Karpas-422 (cell line): ENCODE data around the gene WBP1L. TPM values are rescaled to one million over a fixed set of nuclear protein-coding genes. Genes with fewer than 3 reads are reported as not detected.
"Not testable (repeated sequence)": the region's sequence is repeated elsewhere in the genome, so short reads cannot be mapped to it uniquely, and the experiment has no call there.

Experiments used
- DNase-seq: peaks from one replicate; pipeline ENCODE4 v3.0.0-alpha.2; 2015
- H2AFZ ChIP-seq: fragments of 200-600 bp; sonication (generic); 2 replicates; pipeline ENCODE4 v1.6.1; 2014; ENCODE audit warnings: antibody characterized with exemption, low read length, mixed read lengths
- H3K27ac ChIP-seq: fragments of 200-600 bp; sonication (generic); 2 replicates; pipeline ENCODE4 v1.5.1; 2014; ENCODE audit warnings: mild to moderate bottlenecking, low read length, moderate library complexity
- H3K27me3 ChIP-seq: fragments of 200-600 bp; sonication (generic); 2 replicates; pipeline ENCODE4 v1.6.1; 2014; ENCODE audit warnings: low read length, mixed read lengths
- H3K36me3 ChIP-seq: fragments of 200-600 bp; sonication (generic); 2 replicates; pipeline ENCODE4 v1.6.1; 2014; ENCODE audit warnings: low read length, mixed read lengths; ENCODE audit not compliant: insufficient read depth
- H3K4me1 ChIP-seq: fragments of 200-600 bp; sonication (generic); 2 replicates; pipeline ENCODE4 v1.6.1; 2014; ENCODE audit warnings: mild to moderate bottlenecking, low read length, mixed read lengths
- H3K4me2 ChIP-seq: fragments of 200-600 bp; sonication (generic); 2 replicates; pipeline ENCODE4 v1.6.1; 2014; ENCODE audit warnings: low read length, low read depth, mild to moderate bottlenecking; ENCODE audit not compliant: poor library complexity, severe bottlenecking
- H3K4me3 ChIP-seq: fragments of 200-600 bp; sonication (generic); 2 replicates; pipeline ENCODE4 v1.5.1; 2014; ENCODE audit warnings: mild to moderate bottlenecking, antibody characterized with exemption, low read length, mixed read lengths
- H3K79me2 ChIP-seq: fragments of 200-600 bp; sonication (generic); 2 replicates; pipeline ENCODE4 v1.6.1; 2014; ENCODE audit warnings: mild to moderate bottlenecking, low read length, mixed read lengths
- H3K9ac ChIP-seq: fragments of 200-600 bp; sonication (generic); 2 replicates; pipeline ENCODE4 v1.6.0; 2014; ENCODE audit warnings: low read length
- H3K9me2 ChIP-seq: fragments of 200-600 bp; sonication (generic), shearing (Covaris generic); replicated peaks from 2 replicates; pipeline ENCODE4 v1.6.0; 2014; ENCODE audit warnings: mild to moderate bottlenecking, low read length, moderate library complexity; ENCODE audit not compliant: insufficient read depth
- H3K9me3 ChIP-seq: fragments of 300-700, 200-600 bp; sonication (generic); 2 replicates; pipeline ENCODE4 v1.6.1; 2014; ENCODE audit warnings: low read length, mixed read lengths
- H4K20me1 ChIP-seq: fragments of 200-600 bp; sonication (generic); 2 replicates; pipeline ENCODE4 v1.6.1; 2014; ENCODE audit warnings: mild to moderate bottlenecking, antibody characterized with exemption, low read length, low read depth; ENCODE audit not compliant: insufficient read depth
- total RNA-seq: library from RNA; depleted of rRNA; stranded (reverse); fragments of >200 nt; shearing (Covaris generic); gene quantifications from 2 replicates; pipeline ENCODE4 v1.2.3, GENCODE V29; 2014; ENCODE audit warnings: low replicate concordance

The WBP1L gene
- total RNA-seq, 1 experiment from 2014 or later = 34.8 TPM

DNA sequence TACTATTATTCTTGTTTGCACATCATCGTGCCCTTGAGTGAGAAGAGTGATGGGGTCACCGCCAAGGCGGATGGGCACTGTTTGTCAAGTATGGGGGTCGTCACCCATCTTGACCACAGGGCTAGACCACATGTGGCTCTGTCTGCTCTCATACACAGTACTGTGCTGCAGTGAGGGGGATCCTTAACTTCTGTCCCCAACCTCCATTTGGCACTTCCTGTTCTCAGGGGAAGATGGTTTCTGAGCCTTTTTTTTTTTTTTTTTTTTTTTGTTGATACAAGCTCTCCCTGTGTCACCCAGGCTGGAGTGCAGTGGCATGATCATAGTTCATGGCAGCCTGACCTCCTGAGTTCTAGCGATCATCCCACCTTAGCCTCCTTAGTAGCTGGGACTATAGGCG, 13.6 kb downstream of the WBP1L start:
- Histone ChIP-seq H3K27me3 (no peaks in the 10 kb centered on the region), H3K9me2 (no peaks in the 10 kb centered on the region), H2AFZ (no peak overlapping the region), H3K27ac (no peak overlapping the region), H4K20me1 (0 out of 2 replicates have a peak, but pooled peaks cover 5% of the 10 kb centered on the region), H3K4me2 (no peak overlapping the region), H3K79me2 (peaks cover 76% of the 10 kb centered on the region), H3K36me3 (0 out of 2 replicates have a peak, but pooled peaks cover 5% of the 10 kb centered on the region), H3K9ac (no peak overlapping the region), H3K4me1 (no peaks in the 10 kb centered on the region), H3K9me3 (no peaks in the 10 kb centered on the region), H3K4me3 (no peak overlapping the region)
- DNase-seq = no peak

DNA sequence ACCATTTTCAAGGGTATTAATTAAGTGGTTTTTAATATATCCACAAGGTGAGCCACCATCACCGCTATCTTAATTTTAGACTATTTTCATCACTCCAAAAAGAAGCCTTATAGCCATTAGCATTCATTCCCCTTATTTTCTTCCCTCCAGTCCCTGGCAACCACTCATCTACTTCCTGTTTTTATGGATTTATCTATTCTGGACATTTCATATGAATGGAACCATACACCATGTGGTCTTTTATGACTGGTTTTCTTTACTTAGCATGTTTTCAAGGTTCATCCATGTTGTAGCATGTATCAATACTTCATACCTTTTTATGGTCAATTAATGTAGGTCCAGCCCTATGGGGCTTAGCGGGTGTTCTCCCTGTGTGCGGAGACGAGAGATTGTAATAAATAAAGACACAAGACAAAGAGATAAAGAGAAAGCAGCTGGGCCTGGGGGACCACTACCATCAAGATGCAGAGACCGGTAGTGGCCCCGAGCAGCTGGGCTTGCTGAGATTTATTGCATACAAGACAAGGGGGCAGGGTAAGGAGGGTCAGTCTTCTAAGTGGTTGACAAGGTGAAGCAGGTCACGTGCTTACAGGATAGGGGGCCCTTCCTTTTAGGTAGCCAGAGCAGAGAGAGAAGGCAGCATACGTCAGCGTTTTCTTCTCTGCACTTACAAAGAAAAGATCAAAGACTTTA, 14.6 kb downstream of the WBP1L start:
- H3K4me1 ChIP-seq = no peaks in the 10 kb centered on the region
- no peak overlapping the region for H3K27ac ChIP-seq
- H3K9ac ChIP-seq = no peak overlapping the region
- no peak overlapping the region for H3K4me2 ChIP-seq
- no peaks in the 10 kb centered on the region for H3K9me3 ChIP-seq
- DNase-seq = no peak
- no peaks in the 10 kb centered on the region for H3K27me3 ChIP-seq
- H3K36me3 ChIP-seq = 0 out of 2 replicates have a peak, but pooled peaks cover 5% of the 10 kb centered on the region
- no peak overlapping the region for H2AFZ ChIP-seq
- H4K20me1 ChIP-seq = no peaks in the 10 kb centered on the region
- no peaks in the 10 kb centered on the region for H3K9me2 ChIP-seq
- peaks cover 75% of the 10 kb centered on the region for H3K79me2 ChIP-seq
- H3K4me3 ChIP-seq = no peak overlapping the region

DNA sequence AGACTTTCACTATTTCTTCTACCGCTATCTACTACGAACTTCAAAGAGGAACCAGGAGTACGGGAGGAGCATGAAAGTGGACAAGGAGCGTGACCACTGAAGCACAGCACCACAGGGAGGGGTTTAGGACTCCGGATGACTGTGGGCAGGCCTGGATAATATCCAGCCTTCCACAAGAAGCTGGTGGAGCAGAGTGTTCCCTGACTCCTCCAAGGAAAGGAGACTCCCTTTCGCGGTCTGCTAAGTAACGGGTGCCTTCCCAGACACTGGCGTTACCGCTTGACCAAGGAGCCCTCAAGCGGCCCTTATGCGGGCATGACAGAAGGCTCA, 15.2 kb downstream of the WBP1L start:
- not testable (repeated sequence) for H3K27ac ChIP-seq, H3K9me2 ChIP-seq, H3K27me3 ChIP-seq, H3K4me2 ChIP-seq, H3K4me1 ChIP-seq, H3K9me3 ChIP-seq, H3K4me3 ChIP-seq, H4K20me1 ChIP-seq, H3K36me3 ChIP-seq, DNase-seq, H2AFZ ChIP-seq, H3K9ac ChIP-seq
- peaks cover 74% of the 10 kb centered on the region for H3K79me2 ChIP-seq

DNA sequence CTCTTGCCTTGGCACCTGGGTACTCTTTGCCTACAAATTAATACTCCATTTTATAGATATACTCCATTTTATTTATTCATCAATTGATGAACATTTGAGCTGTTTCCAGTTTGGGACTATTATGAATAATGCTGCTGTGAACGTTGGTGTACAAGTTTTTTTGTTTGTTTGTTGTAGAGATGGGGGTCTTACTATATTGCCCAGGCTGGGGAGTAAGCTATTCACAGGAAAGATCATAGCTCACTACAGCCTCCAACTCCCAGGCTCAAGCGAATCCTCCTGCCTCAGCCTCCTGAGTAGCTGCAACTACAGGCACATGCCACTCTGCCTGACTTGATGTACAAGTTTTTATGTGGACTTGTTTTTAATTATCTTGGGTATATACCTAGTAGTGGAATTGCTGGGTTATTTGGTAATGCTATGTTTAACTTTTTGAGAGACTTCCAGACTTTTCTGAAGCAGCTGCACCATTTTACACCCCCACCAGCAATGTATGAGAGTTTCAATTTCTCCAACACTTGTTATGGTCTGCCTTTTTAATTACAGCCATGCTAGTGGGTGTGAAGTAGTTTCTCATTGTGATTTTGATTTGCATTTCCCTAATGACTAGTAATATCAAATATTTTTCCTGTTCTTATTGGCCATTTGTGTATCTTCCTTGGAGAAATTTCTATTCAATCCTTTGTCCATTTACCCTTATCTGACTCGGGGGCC, 15.9 kb downstream of the WBP1L start:
- Histone ChIP-seq H3K9me3 (no peaks in the 10 kb centered on the region), H4K20me1 (no peaks in the 10 kb centered on the region), H3K4me2 (no peak overlapping the region), H3K4me3 (no peak overlapping the region), H3K9ac (no peak overlapping the region), H2AFZ (no peak overlapping the region), H3K27me3 (no peaks in the 10 kb centered on the region), H3K4me1 (no peaks in the 10 kb centered on the region), H3K27ac (no peak overlapping the region), H3K9me2 (no peaks in the 10 kb centered on the region), H3K36me3 (0 out of 2 replicates have a peak, but pooled peaks cover 5% of the 10 kb centered on the region), H3K79me2 (peaks cover 74% of the 10 kb centered on the region)
- no peak for DNase-seq

DNA sequence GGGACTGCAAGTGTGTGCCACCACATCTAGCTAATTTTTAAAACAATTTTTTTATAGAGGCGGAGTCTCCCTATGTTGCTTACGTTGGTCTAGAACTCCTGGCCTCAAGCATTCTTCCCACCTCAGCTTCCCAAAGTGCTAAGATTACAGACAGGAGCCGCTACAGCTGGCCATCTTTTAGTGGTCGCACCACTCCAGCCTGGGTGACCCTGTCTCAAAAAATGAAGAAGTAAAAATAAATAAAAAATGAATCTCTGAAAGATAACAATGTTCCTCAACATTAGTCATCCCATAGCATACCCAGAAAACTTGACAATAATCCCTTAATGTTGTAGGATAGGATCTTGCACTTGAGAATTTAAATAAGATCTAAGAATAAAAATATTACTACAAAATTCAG, 18.2 kb downstream of the WBP1L start:
- Histone ChIP-seq H4K20me1 (no peaks in the 10 kb centered on the region), H3K27ac (no peak overlapping the region), H3K36me3 (0 out of 2 replicates have a peak, but pooled peaks cover 5% of the 10 kb centered on the region), H3K4me2 (no peak overlapping the region), H3K9me3 (no peaks in the 10 kb centered on the region), H3K9me2 (no peaks in the 10 kb centered on the region), H3K27me3 (no peaks in the 10 kb centered on the region), H3K9ac (no peak overlapping the region), H3K4me1 (no peaks in the 10 kb centered on the region), H3K79me2 (peaks cover 74% of the 10 kb centered on the region), H2AFZ (no peak overlapping the region), H3K4me3 (no peak overlapping the region)
- no peak for DNase-seq

DNA sequence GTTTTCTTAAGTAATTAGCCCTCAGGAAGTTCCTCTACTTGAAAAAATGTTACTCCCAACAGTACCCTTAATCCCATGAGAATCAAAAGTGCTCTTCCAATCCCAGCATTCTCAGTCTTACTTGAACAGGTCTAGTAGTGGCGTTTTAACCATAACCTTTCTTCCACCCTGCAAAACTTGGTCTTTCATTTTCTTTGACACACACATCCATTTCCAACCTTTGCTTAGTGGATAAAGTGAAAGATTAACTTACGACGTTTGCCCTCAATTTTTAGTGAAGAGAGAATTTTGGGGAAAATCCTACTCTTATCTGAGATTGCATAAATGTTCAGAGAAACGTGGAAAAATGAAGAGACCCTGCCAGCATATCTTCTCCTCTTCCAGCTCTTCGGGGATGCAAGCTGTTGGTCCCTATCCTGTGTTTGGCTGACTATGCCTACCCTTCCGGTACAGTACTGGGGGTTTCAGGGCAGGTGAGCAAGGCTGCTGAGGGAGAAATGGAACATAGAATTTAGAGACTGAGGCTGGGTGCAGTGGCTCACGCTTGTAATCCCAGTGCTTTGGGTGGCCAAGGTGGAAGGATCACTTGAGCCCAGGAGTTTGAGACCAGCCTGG, 18.8 kb downstream of the WBP1L start:
- H3K9ac ChIP-seq = no peak overlapping the region
- H3K36me3 ChIP-seq = 0 out of 2 replicates have a peak, but pooled peaks cover 5% of the 10 kb centered on the region
- H3K4me3 ChIP-seq = no peak overlapping the region
- no peak overlapping the region for H3K27ac ChIP-seq
- DNase-seq = no peak
- H4K20me1 ChIP-seq = no peaks in the 10 kb centered on the region
- H3K27me3 ChIP-seq = no peaks in the 10 kb centered on the region
- no peaks in the 10 kb centered on the region for H3K9me3 ChIP-seq
- peaks cover 74% of the 10 kb centered on the region for H3K79me2 ChIP-seq
- no peaks in the 10 kb centered on the region for H3K9me2 ChIP-seq
- H3K4me2 ChIP-seq = no peak overlapping the region
- no peak overlapping the region for H2AFZ ChIP-seq
- no peaks in the 10 kb centered on the region for H3K4me1 ChIP-seq

DNA sequence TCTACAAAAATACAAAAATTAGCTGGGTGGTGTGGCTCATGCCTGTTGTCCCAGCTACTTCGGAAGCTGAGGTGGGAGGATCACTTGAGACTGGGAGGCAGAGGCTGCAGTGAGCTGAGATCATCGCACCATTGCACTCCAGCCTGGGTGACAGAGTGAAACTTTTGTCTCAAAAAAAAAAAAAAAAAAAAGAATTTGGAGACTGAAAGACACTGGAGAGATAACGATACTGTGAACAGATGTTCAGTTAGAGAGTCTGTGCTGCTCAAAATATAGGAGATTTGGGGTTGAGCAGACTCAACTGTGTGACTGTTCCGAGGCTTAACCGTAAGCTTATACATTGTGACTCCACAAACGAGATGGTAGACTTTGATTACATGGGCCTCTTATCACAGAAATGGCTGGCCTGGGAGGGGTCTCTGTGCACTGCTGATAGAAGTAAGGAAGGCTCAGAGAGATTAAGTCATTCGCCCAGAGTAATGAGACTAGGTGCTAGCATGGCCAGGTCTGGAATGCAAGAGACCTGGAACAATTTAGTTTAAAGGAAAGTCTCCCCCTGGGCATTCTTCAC, 19.4 kb downstream of the WBP1L start:
- no peak overlapping the region for H3K4me2 ChIP-seq
- no peak overlapping the region for H2AFZ ChIP-seq

More for the DNA sequence above, 19.4 kb downstream of the WBP1L start:
- no peaks in the 10 kb centered on the region for H4K20me1 ChIP-seq
- no peak overlapping the region for H3K9ac ChIP-seq
- no peaks in the 10 kb centered on the region for H3K4me1 ChIP-seq
- DNase-seq = no peak
- H3K79me2 ChIP-seq = peaks cover 77% of the 10 kb centered on the region
- no peak overlapping the region for H3K27ac ChIP-seq
- no peaks in the 10 kb centered on the region for H3K9me3 ChIP-seq
- H3K4me3 ChIP-seq = no peak overlapping the region
- no peaks in the 10 kb centered on the region for H3K27me3 ChIP-seq
- H3K9me2 ChIP-seq = no peaks in the 10 kb centered on the region
- H3K36me3 ChIP-seq = 0 out of 2 replicates have a peak, but pooled peaks cover 5% of the 10 kb centered on the region
